HepG2 (cell line): Measurements from ENCODE around the gene KIF22. TPM values are rescaled to one million over a fixed set of nuclear protein-coding genes. Genes with fewer than 3 reads are reported as not detected.

Experiments
- BCL3 ChIP-seq: sonication (generic); formaldehyde crosslinking; IDR thresholded peaks from 2 replicates; pipeline ENCODE4 v1.5.1; 2020; ENCODE audit warnings: mild to moderate bottlenecking, missing genetic modification reagents, moderate library complexity
- DR1 ChIP-seq: sonication (generic); formaldehyde crosslinking; IDR thresholded peaks from 2 replicates; pipeline ENCODE4 v1.8.0; 2021; ENCODE audit warnings: mild to moderate bottlenecking, missing genetic modification reagents, inconsistent platforms
- ETS1 ChIP-seq: sonication (generic); formaldehyde crosslinking; IDR thresholded peaks from 2 replicates; pipeline ENCODE4 v1.4.0; 2020; ENCODE audit warnings: missing genetic modification reagents
- KLF15 ChIP-seq: sonication (generic); formaldehyde crosslinking; IDR thresholded peaks from 2 replicates; pipeline ENCODE4 v1.8.1; 2023; ENCODE audit warnings: borderline replicate concordance, mild to moderate bottlenecking, inconsistent platforms, missing genetic modification reagents, mixed read lengths
- MAX ChIP-seq: IDR thresholded peaks from 2 replicates; pipeline ENCODE4 v1.6.1; 2012; ENCODE audit warnings: inconsistent platforms
- MTA1 ChIP-seq: sonication (generic); formaldehyde crosslinking; IDR thresholded peaks from 2 replicates; pipeline ENCODE4 v1.4.0; 2020; ENCODE audit warnings: missing genetic modification reagents, mild to moderate bottlenecking, borderline replicate concordance
- PBX3 ChIP-seq: sonication (generic); formaldehyde crosslinking; IDR thresholded peaks from 2 replicates; pipeline ENCODE4 v1.8.1; 2023; ENCODE audit warnings: missing genetic modification reagents, inconsistent platforms, borderline replicate concordance
- PHB2 ChIP-seq: fragments of 450-650 bp; IDR thresholded peaks from 2 replicates; pipeline ENCODE4 v1.6.1; 2018; ENCODE audit not compliant: partially characterized antibody
- POLR2A ChIP-seq, 2 experiments: IDR thresholded peaks; 2 replicates each; pipeline ENCODE4 v1.6.1; 2011; ENCODE audit warnings: low read depth in 2 of 2, low read length in 2 of 2, mild to moderate bottlenecking in 1 of 2, moderate library complexity in 1 of 2; ENCODE audit not compliant: insufficient read depth in 1 of 2
- SPEN ChIP-seq: sonication (generic); formaldehyde crosslinking; IDR thresholded peaks from 2 replicates; pipeline ENCODE4 v1.5.1; 2020; ENCODE audit warnings: low read depth, mild to moderate bottlenecking, missing genetic modification reagents
- TCF12 ChIP-seq, 2 experiments: fragments of 450-650 bp in 1 of 2; sonication (generic) in 1 of 2; formaldehyde crosslinking in 1 of 2; IDR thresholded peaks; 2 replicates each; pipeline versions ENCODE4 v1.6.1 to v1.8.0; 2017 to 2022; ENCODE audit warnings: antibody characterized with exemption in 1 of 2, mild to moderate bottlenecking in 1 of 2, missing genetic modification reagents in 1 of 2, moderate library complexity in 1 of 2
- THAP9 ChIP-seq: sonication (generic); formaldehyde crosslinking; IDR thresholded peaks from 2 replicates; pipeline ENCODE4; 2020; ENCODE audit warnings: missing genetic modification reagents, mild to moderate bottlenecking, borderline replicate concordance
- ZMYM2 ChIP-seq: sonication (generic); formaldehyde crosslinking; IDR thresholded peaks from 2 replicates; pipeline ENCODE4 v1.8.0; 2022; ENCODE audit warnings: mild to moderate bottlenecking, missing genetic modification reagents
- ZNF563 ChIP-seq: sonication (generic); formaldehyde crosslinking; IDR thresholded peaks from 2 replicates; pipeline ENCODE4 v1.8.0; 2022; ENCODE audit warnings: mild to moderate bottlenecking, moderate library complexity, missing genetic modification reagents
- ZNF639 ChIP-seq: conservative IDR thresholded peaks from 2 replicates; pipeline ENCODE4 v1.6.1; 2018; ENCODE audit warnings: missing genetic modification reagents
- ZNF775 ChIP-seq: sonication (generic); formaldehyde crosslinking; IDR thresholded peaks from 2 replicates; pipeline ENCODE4 v1.4.0; 2020; ENCODE audit warnings: missing genetic modification reagents, mild to moderate bottlenecking, moderate library complexity, borderline replicate concordance
- ZNF878 ChIP-seq: sonication (generic); formaldehyde crosslinking; IDR thresholded peaks from 2 replicates; pipeline ENCODE4 v1.8.1; 2023; ENCODE audit warnings: mild to moderate bottlenecking, missing genetic modification reagents, moderate library complexity
- ZSCAN29 ChIP-seq: sonication (generic); formaldehyde crosslinking; conservative IDR thresholded peaks from 2 replicates; pipeline ENCODE4 v1.4.0; 2020; ENCODE audit warnings: mild to moderate bottlenecking, missing genetic modification reagents
- polyA plus RNA-seq, 8 experiments: library from polyadenylated mRNA; depleted of rRNA in 3 of 8; stranded (reverse) in 7 of 8; unstranded in 1 of 8; fragments of >200 nt; fragmentation: Illumina TruSeq in 4 of 8; extraction: Trizol in 4 of 8; gene quantifications; 2 replicates each; pipeline versions ENCODE4 v1.2.1 to v1.2.3, GENCODE V29; 2011 to 2016; ENCODE audit warnings: low read depth in 4 of 8, missing spikeins in 1 of 8, mixed read lengths in 1 of 8; ENCODE audit not compliant: insufficient read depth in 1 of 8
- total RNA-seq, 5 experiments: library from RNA; depleted of rRNA; stranded (reverse); fragments of >200 nt; fragmentation: Illumina TruSeq; extraction: Trizol; gene quantifications; 2 replicates each; pipeline ENCODE4 v1.2.3, GENCODE V29; 2016; ENCODE audit warnings: low read depth in 1 of 5

Gene KIF22
- total and polyA plus RNA-seq, 2 of the 13 experiments (the other 11 are each of a cell fraction or from before 2014, with no cell fraction given): 95.8 to 118 TPM

- peak; percentile 95 for TF ChIP-seq BCL3 (CRISPR knock-in tag)
- peak; percentile 99 for TF ChIP-seq MAX
- TF ChIP-seq DR1: peak; percentile 77; the same call in 1 of the 2 replicates
- TF ChIP-seq ZNF563 (CRISPR knock-in tag): peak; percentile 88; the same call in 1 of the 2 replicates
- TF ChIP-seq TCF12 (IDR thresholded peaks at IDR 0.05): no peak
- peak; percentile 72; the same call in 1 of the 2 replicates for TF ChIP-seq TCF12 (CRISPR knock-in tag; IDR thresholded peaks at IDR 0.05)
- peak in 1 of 2 experiments; percentile 82; a peak in 2 of 4 replicates for TF ChIP-seq POLR2A (IDR thresholded peaks at IDR 0.05; ENCODE audit: insufficient read depth in 1 of 2, low read depth in 2 of 2, low read length in 2 of 2)
- TF ChIP-seq ZNF639 (CRISPR knock-in tag): peak; percentile 99
- TF ChIP-seq ZNF878 (CRISPR knock-in tag): peak; percentile 96
- TF ChIP-seq ETS1: 0 out of 2 replicates have a peak, but pooled peaks have one; percentile 28
- peak; percentile 96 for TF ChIP-seq SPEN (CRISPR knock-in tag)
- TF ChIP-seq PBX3 (CRISPR knock-in tag): no peak; the same call in 1 of the 2 replicates
- TF ChIP-seq ZSCAN29 (CRISPR knock-in tag): 0 out of 2 replicates have a peak, but pooled peaks have one; percentile 35
- TF ChIP-seq PHB2: no peak
- no peak for TF ChIP-seq ZNF775 (CRISPR knock-in tag)
- peak; percentile 34; the same call in 1 of the 2 replicates for TF ChIP-seq KLF15
- peak; percentile 61; the same call in 1 of the 2 replicates for TF ChIP-seq ZMYM2 (CRISPR knock-in tag)
- TF ChIP-seq THAP9: peak; percentile 99
- peak; percentile 76 for TF ChIP-seq MTA1 (CRISPR knock-in tag)
These were observed 14.9 kb downstream of the KIF22 start (continued) for GRCh38 chr16:29805232-29806098.
